ENCODE data around the gene RFX4.

RFX4 gene

DNA sequence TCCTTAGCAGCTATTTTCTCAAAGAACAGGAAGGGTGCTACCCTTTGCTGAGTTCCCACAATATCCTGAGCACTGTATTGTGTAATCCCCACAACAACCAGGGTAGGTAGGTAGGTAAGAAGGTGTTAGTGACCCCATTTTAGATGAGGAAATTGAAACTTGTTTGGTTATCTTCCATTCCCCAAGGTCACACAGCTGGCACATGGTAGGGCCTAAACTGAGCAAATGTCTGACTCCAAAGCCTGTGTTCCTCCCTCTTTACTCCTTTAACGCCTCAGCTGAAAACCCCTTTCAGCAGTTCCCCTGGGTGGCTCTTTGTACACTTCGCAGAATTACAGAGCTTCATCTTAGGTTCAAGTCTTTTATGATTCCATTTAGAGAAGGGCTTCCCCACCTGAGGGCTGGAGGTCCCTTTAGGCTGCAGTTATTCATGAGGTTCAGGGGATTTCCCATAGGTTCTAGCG is 165.2 kb downstream of the RFX4 start:
- no peaks in the 10 kb centered on the region for H3K4me1 Mint-ChIP-seq (ENCODE audit: low read depth)
- H3K9me3 Mint-ChIP-seq: no peaks in the 10 kb centered on the region
- no peaks in the 10 kb centered on the region for H3K36me3 Mint-ChIP-seq (ENCODE audit: low read depth)
- intact Hi-C loops (cut with micrococcal nuclease): no loop called here
- H3K27me3 Mint-ChIP-seq: peaks cover 38% of the 10 kb centered on the region
- no peak overlapping the region for H3K4me3 Mint-ChIP-seq
- H3K27ac Mint-ChIP-seq: no peak overlapping the region

DNA sequence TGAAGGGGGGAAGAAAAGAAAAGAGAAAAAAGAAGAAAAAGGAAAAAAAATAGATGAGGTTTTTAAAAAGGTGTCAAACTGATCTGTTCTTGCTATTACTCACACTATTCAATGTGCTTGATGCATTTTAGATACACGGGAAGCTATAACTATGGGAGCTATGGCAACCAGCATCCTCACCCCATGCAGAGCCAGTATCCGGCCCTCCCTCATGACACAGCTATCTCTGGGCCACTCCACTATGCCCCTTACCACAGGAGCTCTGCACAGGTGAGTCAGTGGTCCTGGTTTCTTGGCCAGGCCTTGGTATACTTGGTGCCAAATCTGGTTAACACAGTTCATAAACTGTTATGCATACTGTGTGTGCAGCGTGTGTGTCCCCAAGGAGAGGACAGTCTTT is 167.7 kb downstream of the RFX4 start:
- intact Hi-C loops (cut with micrococcal nuclease): no loop called here
- H3K4me1 Mint-ChIP-seq (ENCODE audit: low read depth): no peaks in the 10 kb centered on the region
- peaks cover 16% of the 10 kb centered on the region for H3K27me3 Mint-ChIP-seq
- no peak overlapping the region for H3K27ac Mint-ChIP-seq
- no peak overlapping the region for H3K4me3 Mint-ChIP-seq
- no peaks in the 10 kb centered on the region for H3K36me3 Mint-ChIP-seq (ENCODE audit: low read depth)
- no peaks in the 10 kb centered on the region for H3K9me3 Mint-ChIP-seq

DNA sequence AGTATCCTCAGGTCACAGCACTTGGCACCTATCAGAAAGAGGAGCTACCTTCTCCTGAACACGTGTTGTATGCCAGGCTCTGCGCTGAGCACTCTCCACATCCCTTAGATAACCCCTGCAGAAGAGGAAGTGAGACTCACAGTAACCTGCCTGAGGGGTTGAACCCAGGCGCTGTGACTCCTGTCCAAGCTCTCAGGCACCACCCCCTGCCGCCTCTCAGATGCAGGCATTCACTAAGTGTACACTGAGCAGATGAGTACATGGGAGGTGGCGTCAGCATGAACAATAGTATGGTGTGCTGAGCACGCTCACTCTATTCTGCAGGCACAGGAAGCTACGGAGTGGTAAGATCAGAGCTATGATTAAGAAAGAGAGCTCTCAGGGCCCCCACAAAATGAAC is 170.7 kb downstream of the RFX4 start:
- no peak overlapping the region for H3K27ac Mint-ChIP-seq
- no peaks in the 10 kb centered on the region for H3K9me3 Mint-ChIP-seq
- no peaks in the 10 kb centered on the region for H3K36me3 Mint-ChIP-seq (ENCODE audit: low read depth)
- H3K4me3 Mint-ChIP-seq: no peak overlapping the region
- no peaks in the 10 kb centered on the region for H3K4me1 Mint-ChIP-seq (ENCODE audit: low read depth)
- peaks cover 5% of the 10 kb centered on the region for H3K27me3 Mint-ChIP-seq
- intact Hi-C loops (cut with micrococcal nuclease): no loop called here

DNA sequence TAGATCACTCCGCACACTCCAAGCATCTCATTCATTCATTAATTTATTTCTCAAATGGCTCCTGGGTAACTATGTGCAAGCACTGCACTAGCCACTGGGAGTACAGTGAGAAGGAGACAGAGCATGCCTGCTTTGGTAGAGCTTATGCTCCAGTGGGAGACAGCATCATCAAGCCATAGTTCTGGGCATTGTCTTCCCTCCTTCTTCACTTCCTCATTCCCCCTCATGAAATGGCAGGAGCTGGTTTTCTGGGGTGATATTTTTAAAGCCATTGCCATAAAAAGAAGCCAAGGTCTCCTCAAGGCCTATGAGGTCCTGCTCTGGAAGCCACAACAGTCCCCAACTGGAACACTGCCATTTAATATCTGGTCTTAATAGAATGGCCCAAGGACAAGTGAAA is 171.5 kb downstream of the RFX4 start:
- no peaks in the 10 kb centered on the region for H3K36me3 Mint-ChIP-seq (ENCODE audit: low read depth)
- H3K4me1 Mint-ChIP-seq (ENCODE audit: low read depth): peaks cover 6% of the 10 kb centered on the region
- H3K4me3 Mint-ChIP-seq: no peak overlapping the region
- intact Hi-C loops (cut with micrococcal nuclease): no loop called here
- peaks cover 5% of the 10 kb centered on the region for H3K27me3 Mint-ChIP-seq
- H3K9me3 Mint-ChIP-seq: no peaks in the 10 kb centered on the region
- no peak overlapping the region for H3K27ac Mint-ChIP-seq

DNA sequence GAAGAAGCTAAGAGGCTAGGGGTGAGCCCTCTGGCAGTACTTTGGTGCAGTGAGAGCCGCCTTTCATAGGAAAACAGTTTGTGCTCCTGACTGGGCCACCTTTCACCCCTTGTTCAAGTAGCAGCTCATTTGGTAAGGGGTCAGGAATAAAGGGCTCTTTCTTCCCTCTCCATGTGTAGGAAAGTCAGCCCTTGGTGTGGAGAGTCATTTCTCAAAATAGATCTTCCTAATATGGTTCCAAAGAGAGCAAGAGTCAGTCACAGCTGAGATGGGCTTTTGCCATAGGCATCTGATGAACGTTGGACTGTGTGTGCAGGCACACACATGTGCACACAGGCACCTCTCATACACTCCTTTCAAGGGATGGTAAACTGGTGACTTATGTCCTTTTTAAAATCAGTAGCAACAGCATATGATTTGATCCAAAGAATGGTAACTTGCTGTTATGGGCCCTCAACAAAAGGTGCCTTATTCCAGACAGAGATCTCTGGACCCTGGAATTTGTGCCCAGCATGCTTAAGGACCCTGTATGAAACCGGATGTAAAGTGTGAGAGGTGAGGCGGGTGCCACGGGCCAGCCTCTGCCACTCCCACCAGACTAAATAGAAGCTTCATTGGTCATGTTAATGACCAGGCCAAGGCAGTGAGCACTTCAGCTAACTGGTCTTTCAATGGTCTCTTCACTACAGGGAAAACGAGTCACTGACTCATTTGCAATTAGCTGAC is 175.0 kb downstream of the RFX4 start:
- intact Hi-C loops (cut with micrococcal nuclease): no loop called here
- no peaks in the 10 kb centered on the region for H3K36me3 Mint-ChIP-seq (ENCODE audit: low read depth)
- H3K9me3 Mint-ChIP-seq: no peaks in the 10 kb centered on the region
- peaks cover 6% of the 10 kb centered on the region for H3K27me3 Mint-ChIP-seq
- H3K4me1 Mint-ChIP-seq (ENCODE audit: low read depth): peaks cover 26% of the 10 kb centered on the region
- no peak overlapping the region for H3K4me3 Mint-ChIP-seq
- H3K27ac Mint-ChIP-seq: no peak overlapping the region

DNA sequence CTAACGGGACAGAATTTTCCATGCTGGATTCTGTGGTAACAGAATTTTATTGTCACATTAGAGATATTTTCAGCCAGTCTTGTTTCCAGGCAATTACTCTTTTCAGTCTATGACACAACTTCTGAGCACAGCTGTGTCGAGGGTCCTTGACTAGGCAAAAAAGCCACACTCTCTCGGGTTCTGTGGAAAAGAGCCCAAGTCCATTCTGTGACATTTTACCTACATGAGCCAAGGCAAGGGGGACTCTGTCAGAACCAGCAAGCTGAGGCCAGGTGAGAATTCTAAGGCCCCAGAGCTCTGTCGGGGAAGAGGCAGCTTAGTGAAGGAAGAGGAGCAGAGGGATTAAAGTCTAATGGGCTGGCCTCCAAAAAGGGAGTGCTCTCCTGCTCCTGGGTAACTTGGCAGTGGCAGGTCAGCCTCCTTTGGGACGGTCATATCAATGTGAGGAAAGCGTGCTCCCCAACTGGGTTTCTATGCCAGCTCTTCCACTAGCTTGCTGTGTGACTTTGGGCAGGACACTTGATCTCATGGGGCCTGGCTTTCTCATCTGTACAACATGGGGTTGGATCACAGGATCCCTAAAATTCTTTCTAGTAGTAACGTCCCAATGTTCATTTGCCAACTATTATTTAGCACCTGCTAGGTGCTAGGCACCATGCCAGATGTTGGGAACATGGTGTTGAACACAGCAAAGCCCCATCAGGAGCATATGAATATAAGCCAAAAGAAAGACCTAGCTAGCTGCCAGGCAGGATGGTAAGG is 175.7 kb downstream of the RFX4 start:
- intact Hi-C loops (cut with micrococcal nuclease): no loop called here
- Mint-ChIP-seq H3K9me3 (no peaks in the 10 kb centered on the region), H3K4me1 (ENCODE audit: low read depth) (peaks cover 26% of the 10 kb centered on the region), H3K4me3 (no peak overlapping the region), H3K36me3 (ENCODE audit: low read depth) (no peaks in the 10 kb centered on the region), H3K27me3 (peaks cover 4% of the 10 kb centered on the region), H3K27ac (peak overlapping the region; percentile 84)

DNA sequence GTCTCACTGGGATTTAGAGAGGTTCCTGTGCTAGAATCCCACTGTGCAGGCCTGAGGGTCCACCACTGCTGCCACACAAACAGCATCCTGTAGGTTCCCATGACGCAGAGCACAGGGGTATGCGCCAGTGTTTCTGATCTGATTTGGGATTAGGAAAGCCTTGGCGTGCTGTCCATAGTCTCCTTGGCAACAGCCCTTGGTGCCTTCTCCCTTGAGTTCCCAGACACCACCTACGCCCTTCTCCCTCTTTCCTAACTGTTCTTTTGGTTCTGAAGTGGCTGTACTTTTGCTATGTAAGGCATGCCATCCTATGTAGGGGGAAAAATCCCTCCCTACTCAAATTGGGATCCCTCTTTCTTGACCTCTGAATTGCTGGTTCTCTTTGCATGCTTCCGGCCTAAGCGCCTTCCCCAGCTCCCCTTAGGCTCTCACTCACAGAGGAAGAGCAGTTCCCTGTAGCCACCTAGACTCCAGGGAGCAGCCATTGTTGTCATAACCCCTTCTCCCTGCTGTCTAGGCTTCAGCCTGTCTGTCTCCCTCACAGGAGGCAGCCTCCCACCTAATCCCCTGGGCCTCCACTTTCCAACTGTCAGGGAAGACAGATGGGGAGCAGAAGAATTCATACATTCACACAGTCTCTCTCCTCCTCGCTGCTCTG is 176.9 kb downstream of the RFX4 start:
- intact Hi-C loops (cut with micrococcal nuclease): no loop called here
- H3K27me3 Mint-ChIP-seq: peaks cover 8% of the 10 kb centered on the region
- H3K4me1 Mint-ChIP-seq (ENCODE audit: low read depth): peaks cover 26% of the 10 kb centered on the region

DNA sequence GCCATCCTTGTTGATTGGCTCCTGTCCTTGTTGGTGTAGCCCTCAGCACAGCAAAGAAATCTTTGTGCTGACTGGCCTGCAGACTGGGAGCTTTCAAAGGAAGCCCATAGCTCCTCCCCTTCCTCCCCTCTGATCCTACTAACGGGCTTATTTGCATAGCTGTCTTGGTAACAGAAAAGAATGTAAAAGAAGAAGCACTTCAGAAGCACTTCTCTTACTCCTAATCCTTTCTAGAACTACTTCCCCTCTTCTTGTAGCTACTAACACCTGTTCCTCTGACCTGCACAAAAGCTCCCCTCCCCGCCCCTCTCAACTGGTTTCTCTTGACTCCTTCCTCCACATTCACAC is 177.4 kb downstream of the RFX4 start:
- H3K4me1 Mint-ChIP-seq (ENCODE audit: low read depth): peaks cover 26% of the 10 kb centered on the region
- no peaks in the 10 kb centered on the region for H3K9me3 Mint-ChIP-seq
- intact Hi-C loops (cut with micrococcal nuclease): no loop called here
- peak overlapping the region; percentile 84 for H3K27ac Mint-ChIP-seq
- H3K27me3 Mint-ChIP-seq: peaks cover 10% of the 10 kb centered on the region
- no peaks in the 10 kb centered on the region for H3K36me3 Mint-ChIP-seq (ENCODE audit: low read depth)
- peak overlapping the region; percentile 55 for H3K4me3 Mint-ChIP-seq

More for the DNA sequence above, 176.9 kb downstream of the RFX4 start:
- H3K4me3 Mint-ChIP-seq: peak overlapping the region; percentile 55
- H3K27ac Mint-ChIP-seq: peak overlapping the region; percentile 84
- no peaks in the 10 kb centered on the region for H3K9me3 Mint-ChIP-seq
- no peaks in the 10 kb centered on the region for H3K36me3 Mint-ChIP-seq (ENCODE audit: low read depth)

DNA sequence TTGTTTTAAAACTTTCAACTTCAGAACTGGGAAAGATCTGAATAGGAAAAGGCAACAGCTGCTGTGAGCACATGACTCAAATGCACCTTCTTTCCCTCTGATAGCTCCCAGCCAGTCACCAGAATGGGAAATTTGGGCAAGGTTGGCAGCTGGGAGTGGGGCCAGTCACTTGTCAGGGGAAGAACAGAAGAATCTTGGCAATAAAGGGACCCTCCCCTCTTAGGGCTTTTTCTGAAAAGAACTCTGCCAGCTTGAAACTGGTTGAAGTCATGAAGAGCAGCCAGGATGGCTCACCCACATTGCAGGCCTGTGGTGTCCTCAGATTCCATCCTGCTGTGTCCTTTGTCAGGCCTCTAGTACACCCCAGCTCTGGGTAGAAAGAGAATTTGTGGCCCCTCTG is 181.4 kb downstream of the RFX4 start:
- Mint-ChIP-seq H3K36me3 (ENCODE audit: low read depth) (no peaks in the 10 kb centered on the region), H3K27ac (no peak overlapping the region)
- intact Hi-C loops (cut with micrococcal nuclease): no loop called here

DNA sequence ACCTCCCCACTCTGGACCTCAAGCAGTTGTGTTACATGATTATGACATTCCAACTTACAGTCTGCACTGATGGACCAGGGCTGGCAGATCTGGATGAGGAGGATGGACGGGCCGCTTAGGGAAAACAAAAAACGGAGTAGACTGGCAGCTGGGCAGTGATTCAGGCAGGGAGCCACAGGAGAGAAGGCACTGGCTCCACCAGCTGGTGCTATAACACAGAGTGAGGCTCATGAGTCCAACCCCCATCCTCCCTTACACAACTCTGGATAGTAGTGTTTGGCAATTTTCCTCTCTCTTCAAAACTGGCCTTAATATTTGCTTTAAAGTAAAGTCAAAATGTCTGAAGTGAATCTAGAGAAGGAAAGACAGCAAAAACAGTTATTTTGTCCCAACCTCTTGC is 181.9 kb downstream of the RFX4 start:
- intact Hi-C loops (cut with micrococcal nuclease): no loop called here
- H3K4me3 Mint-ChIP-seq: no peak overlapping the region
- peaks cover 43% of the 10 kb centered on the region for H3K27me3 Mint-ChIP-seq
- no peak overlapping the region for H3K27ac Mint-ChIP-seq
- peaks cover 25% of the 10 kb centered on the region for H3K4me1 Mint-ChIP-seq (ENCODE audit: low read depth)
- H3K9me3 Mint-ChIP-seq: no peaks in the 10 kb centered on the region
- H3K36me3 Mint-ChIP-seq (ENCODE audit: low read depth): no peaks in the 10 kb centered on the region

More for the DNA sequence above, 181.4 kb downstream of the RFX4 start:
- Mint-ChIP-seq H3K4me3 (no peak overlapping the region), H3K27me3 (peaks cover 40% of the 10 kb centered on the region), H3K4me1 (ENCODE audit: low read depth) (peaks cover 30% of the 10 kb centered on the region), H3K9me3 (no peaks in the 10 kb centered on the region)

DNA sequence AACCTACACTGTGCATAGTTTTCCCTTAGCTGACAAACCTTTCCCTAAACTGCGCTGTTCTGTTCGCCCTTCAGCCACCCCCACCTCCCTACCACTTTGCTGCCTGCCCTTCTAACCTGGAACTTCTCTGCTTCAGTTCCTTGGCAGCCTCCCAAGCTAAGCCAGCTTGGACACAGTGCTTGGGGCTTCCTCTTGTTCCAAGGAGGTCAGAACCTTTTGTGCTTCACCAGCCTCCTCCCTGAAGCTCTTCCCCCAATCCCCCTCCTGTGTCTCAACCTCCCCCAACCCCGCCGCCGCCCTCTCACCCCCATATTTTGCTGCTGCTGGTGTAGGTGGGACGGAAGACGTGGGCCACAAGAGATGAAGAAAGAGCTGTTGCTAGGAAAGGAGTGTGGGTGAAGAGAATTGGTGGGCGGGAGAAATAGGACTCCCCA is 183.6 kb downstream of the RFX4 start:
- Mint-ChIP-seq H3K4me3 (no peak overlapping the region), H3K4me1 (ENCODE audit: low read depth) (peaks cover 9% of the 10 kb centered on the region), H3K9me3 (no peaks in the 10 kb centered on the region), H3K27me3 (peaks cover 46% of the 10 kb centered on the region), H3K27ac (peak overlapping the region; percentile 15), H3K36me3 (ENCODE audit: low read depth) (no peaks in the 10 kb centered on the region)
- intact Hi-C loops (cut with micrococcal nuclease): no loop called here

DNA sequence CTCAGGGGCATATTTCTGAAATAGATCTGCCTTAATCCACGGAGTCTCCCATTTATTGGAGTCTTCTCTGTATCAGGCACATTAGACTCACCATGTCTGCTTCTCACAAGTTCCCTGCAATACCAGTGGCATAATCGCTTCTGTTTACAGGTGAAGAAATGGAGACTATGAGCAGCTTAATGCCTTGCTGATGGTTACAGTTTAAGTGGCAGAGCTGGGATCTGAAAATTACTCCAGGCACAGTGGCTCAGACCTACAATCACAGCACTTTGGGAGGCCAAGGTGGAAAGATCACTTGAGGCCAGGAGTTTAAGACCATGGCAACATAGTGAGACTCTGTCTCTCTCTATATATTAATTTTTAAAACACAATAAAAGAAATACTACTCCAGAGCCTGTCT is 184.4 kb downstream of the RFX4 start:
- no peak overlapping the region for H3K27ac Mint-ChIP-seq
- no peaks in the 10 kb centered on the region for H3K36me3 Mint-ChIP-seq (ENCODE audit: low read depth)
- peaks cover 9% of the 10 kb centered on the region for H3K4me1 Mint-ChIP-seq (ENCODE audit: low read depth)
- intact Hi-C loops (cut with micrococcal nuclease): no loop called here
- H3K9me3 Mint-ChIP-seq: no peaks in the 10 kb centered on the region
- H3K4me3 Mint-ChIP-seq: no peak overlapping the region
- H3K27me3 Mint-ChIP-seq: peaks cover 44% of the 10 kb centered on the region

DNA sequence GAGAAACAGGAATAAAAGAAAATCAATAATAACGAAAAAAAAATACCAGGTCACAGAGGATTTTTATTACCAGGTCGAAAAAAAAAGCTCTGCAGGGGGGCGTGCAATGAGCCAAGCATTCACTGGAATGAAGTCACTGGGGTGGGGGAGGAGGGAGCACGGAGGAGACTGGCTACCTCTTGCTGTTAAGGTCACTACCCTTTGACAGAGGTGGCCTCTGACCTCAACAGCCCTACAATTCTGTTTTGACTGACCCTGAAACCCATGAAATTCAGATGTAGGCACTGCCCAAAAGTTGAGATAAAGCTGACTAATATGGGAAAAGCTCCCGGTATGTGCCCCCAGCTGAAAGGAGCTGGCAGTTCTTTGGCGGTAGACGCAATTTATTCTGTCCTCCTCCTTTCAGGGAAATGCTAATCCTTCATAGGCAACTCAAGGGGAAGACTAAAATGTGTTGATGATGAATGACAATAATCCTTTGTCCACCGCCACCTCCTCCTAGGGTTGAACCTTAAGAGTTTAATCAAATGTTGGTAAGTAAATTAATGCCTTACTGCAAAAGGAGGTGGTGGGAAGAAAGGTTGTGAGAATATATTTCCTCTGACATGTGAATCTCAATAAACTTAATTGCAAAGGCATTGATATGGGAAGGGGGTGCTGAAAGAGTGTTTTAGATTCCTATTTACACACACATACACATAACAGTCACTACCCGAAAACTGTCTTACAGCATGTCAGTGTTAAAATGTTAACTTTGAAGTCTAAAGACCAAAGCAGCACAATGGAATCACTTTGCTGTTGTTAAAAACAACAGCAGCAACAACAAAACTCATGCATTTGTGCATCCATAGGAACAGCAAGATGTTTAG is 185.4 kb downstream of the RFX4 start:
- no peak overlapping the region for H3K4me3 Mint-ChIP-seq

More for the DNA sequence above, 185.4 kb downstream of the RFX4 start:
- H3K36me3 Mint-ChIP-seq (ENCODE audit: low read depth): no peaks in the 10 kb centered on the region
- peaks cover 44% of the 10 kb centered on the region for H3K27me3 Mint-ChIP-seq
- intact Hi-C loops (cut with micrococcal nuclease): no loop called here
- peaks cover 9% of the 10 kb centered on the region for H3K4me1 Mint-ChIP-seq (ENCODE audit: low read depth)
- no peaks in the 10 kb centered on the region for H3K9me3 Mint-ChIP-seq
- no peak overlapping the region for H3K27ac Mint-ChIP-seq

Data from dendritic cell treated with granulocyte-macrophage colony-stimulating factor and Interleukin-4, amounts not matched to agents 40 ng/mL and 50 ng/mL, for 4 days (primary cell).